RWPE2 (cell line): ENCODE results near the gene MAP4K4.

Source experiments
- ATAC-seq: fragments of 200-7000 bp; cut with Tn5 transposase; 3 replicates; pipeline ENCODE4 v1.9.1; 2021; ENCODE audit warnings: low read depth
- DNase-seq: peaks from one replicate; pipeline ENCODE4 v3.0.0-alpha.2; 2020; ENCODE audit warnings: low spot score
- H3K27ac ChIP-seq: fragments of 450-650 bp; 2 replicates; pipeline ENCODE4 v1.5.1; 2017; ENCODE audit warnings: mild to moderate bottlenecking; ENCODE audit not compliant: poor library complexity, severe bottlenecking
- H3K27me3 ChIP-seq: fragments of 250-450 bp; sonication (Bioruptor Pico); 2 replicates; pipeline ENCODE4 v1.5.1; 2021; ENCODE audit warnings: mild to moderate bottlenecking, moderate library complexity; ENCODE audit not compliant: insufficient read depth, poor library complexity, severe bottlenecking
- H3K36me3 ChIP-seq: fragments of 250-450 bp; sonication (Bioruptor Pico); 2 replicates; pipeline ENCODE4 v1.5.1; 2020; ENCODE audit warnings: low read depth, mild to moderate bottlenecking, moderate library complexity
- H3K4me1 ChIP-seq: fragments of 250-450 bp; sonication (Bioruptor Pico); 2 replicates; pipeline ENCODE4 v1.5.1; 2021; ENCODE audit warnings: mild to moderate bottlenecking, moderate library complexity; ENCODE audit not compliant: insufficient read depth, poor library complexity, severe bottlenecking
- H3K4me3 ChIP-seq: fragments of 250-450 bp; sonication (Bioruptor Pico); 2 replicates; pipeline ENCODE4 v1.5.1; 2021; ENCODE audit warnings: mild to moderate bottlenecking, moderate library complexity; ENCODE audit not compliant: severe bottlenecking
- H3K9me3 ChIP-seq: fragments of 250-450 bp; sonication (Bioruptor Pico); 2 replicates; pipeline ENCODE4 v1.5.1; 2021; ENCODE audit warnings: mild to moderate bottlenecking, moderate library complexity; ENCODE audit not compliant: severe bottlenecking
- TF ChIP-seq, protein P1 (sequence below): fragments of 450-650 bp; IDR thresholded peaks from one replicate; pipeline ENCODE4 v1.5.1; 2017; ENCODE audit warnings: mild to moderate bottlenecking, moderate library complexity; ENCODE audit not compliant: poor library complexity, severe bottlenecking

MAP4K4 gene

DNA sequence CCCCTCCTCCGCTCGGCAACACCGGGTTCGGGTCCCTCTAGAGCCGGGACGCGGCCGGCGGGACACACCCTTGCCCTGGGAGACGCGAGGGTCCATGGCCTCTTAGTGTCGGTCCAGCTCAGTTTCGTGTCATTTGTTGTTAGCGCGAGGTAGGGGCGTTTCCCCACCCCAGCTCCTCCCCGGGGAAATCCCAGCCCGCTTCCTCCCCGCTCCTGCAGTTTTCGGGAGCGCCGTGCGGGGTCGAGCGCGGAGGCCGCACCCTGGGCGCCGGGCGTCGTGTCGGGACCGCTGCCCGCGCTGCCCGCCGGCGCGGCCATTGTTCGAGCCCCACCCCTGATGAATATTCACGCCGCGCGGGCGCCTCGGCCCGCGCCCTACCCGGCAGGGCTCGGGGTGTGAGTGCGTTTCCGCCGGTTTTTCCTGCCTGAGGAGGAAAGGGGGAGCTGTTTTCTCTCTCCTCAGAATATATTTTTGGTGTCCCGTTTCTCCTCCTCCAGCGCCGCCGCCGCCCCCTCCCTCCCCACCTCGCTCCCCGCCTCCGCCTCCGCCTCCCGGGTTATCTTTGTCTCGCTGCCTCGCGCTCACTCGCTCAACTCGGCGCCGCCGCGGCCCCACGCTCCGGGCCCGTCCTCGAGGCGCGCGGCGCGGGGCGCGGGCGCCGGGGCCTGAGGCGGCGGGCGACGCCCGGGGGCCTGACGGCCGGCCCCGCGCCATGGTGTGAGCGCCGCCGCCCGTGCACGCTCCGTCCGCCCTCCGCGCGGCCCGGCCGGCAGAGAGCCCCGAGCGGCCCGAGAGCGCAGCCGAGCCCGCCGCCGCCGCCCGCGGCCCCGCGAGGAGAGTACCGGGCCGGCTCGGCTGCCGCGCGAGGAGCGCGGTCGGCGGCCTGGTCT lies at the start of gene MAP4K4:
MAP4K4 (plus strand) TSS at position 584 of the 890 bp plus-strand sequence. CDS start 374 bp downstream, outside the sequence.
- Histone ChIP-seq H3K27ac (peak within 1 kb of the TSS; percentile 77), H3K4me1 (peaks cover 14% of the 10 kb centered on the region), H3K9me3 (no peaks in the 10 kb centered on the region), H3K36me3 (peaks cover 40% of the 10 kb centered on the region), H3K27me3 (no peaks in the 10 kb centered on the region), H3K4me3 (peak within 1 kb of the TSS; percentile 95)
- DNase-seq (peak; percentile 77), ATAC-seq (peak; percentile 67)
- TF ChIP-seq, protein P1, sequence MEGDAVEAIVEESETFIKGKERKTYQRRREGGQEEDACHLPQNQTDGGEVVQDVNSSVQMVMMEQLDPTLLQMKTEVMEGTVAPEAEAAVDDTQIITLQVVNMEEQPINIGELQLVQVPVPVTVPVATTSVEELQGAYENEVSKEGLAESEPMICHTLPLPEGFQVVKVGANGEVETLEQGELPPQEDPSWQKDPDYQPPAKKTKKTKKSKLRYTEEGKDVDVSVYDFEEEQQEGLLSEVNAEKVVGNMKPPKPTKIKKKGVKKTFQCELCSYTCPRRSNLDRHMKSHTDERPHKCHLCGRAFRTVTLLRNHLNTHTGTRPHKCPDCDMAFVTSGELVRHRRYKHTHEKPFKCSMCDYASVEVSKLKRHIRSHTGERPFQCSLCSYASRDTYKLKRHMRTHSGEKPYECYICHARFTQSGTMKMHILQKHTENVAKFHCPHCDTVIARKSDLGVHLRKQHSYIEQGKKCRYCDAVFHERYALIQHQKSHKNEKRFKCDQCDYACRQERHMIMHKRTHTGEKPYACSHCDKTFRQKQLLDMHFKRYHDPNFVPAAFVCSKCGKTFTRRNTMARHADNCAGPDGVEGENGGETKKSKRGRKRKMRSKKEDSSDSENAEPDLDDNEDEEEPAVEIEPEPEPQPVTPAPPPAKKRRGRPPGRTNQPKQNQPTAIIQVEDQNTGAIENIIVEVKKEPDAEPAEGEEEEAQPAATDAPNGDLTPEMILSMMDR: peak; percentile 45

GRCh38 chr2:101653469-101653868 lies 44.0 kb upstream of the MAP4K4 start:
- Histone ChIP-seq H3K9me3 (no peaks in the 10 kb centered on the region), H3K27me3 (no peaks in the 10 kb centered on the region), H3K27ac (no peak overlapping the region), H3K4me3 (no peak overlapping the region), H3K36me3 (no peaks in the 10 kb centered on the region), H3K4me1 (no peaks in the 10 kb centered on the region)
- DNase-seq (no peak), ATAC-seq (no peak)
- TF ChIP-seq, protein P1: no peak

GRCh38 chr2:101655702-101656422 lies 41.6 kb upstream of the MAP4K4 start:
- TF ChIP-seq, protein P1: no peak
- H3K27me3 ChIP-seq: no peaks in the 10 kb centered on the region
- H3K4me3 ChIP-seq: no peak overlapping the region
- DNase-seq (no peak), ATAC-seq (no peak)
- H3K4me1 ChIP-seq: no peaks in the 10 kb centered on the region
- H3K36me3 ChIP-seq: no peaks in the 10 kb centered on the region
- H3K9me3 ChIP-seq: no peaks in the 10 kb centered on the region
- no peak overlapping the region for H3K27ac ChIP-seq

GRCh38 chr2:101657787-101658186 lies 39.7 kb upstream of the MAP4K4 start:
- ATAC-seq (no peak), DNase-seq (no peak)
- Histone ChIP-seq H3K9me3 (no peaks in the 10 kb centered on the region), H3K4me3 (no peak overlapping the region), H3K4me1 (no peaks in the 10 kb centered on the region), H3K36me3 (no peaks in the 10 kb centered on the region), H3K27ac (no peak overlapping the region), H3K27me3 (no peaks in the 10 kb centered on the region)
- TF ChIP-seq, protein P1: no peak
